ENCODE measurements around the gene LBP.
"Not testable (repeated sequence)": the region's sequence is repeated elsewhere in the genome, so short reads cannot be mapped to it uniquely, and the experiment has no call there.

Gene LBP

GRCh38 chr20:38321959-38322598, 24.2 kb upstream of the LBP start:
- DNase-seq (ENCODE audit: low spot score), result peak; percentile 82

- no peak for DNase-seq (ENCODE audit: low spot score)
These were observed 22.1 kb upstream of the LBP start for GRCh38 chr20:38324159-38324558.

- no peak for DNase-seq (ENCODE audit: low spot score)
These were observed 21.1 kb upstream of the LBP start for GRCh38 chr20:38325167-38325566.

- no peak for DNase-seq (ENCODE audit: low spot score)
These were observed 20.4 kb upstream of the LBP start for GRCh38 chr20:38325905-38326304.

GRCh38 chr20:38326309-38326708, 20.0 kb upstream of the LBP start:
- DNase-seq (ENCODE audit: low spot score), result no peak

GRCh38 chr20:38330638-38331037, 15.6 kb upstream of the LBP start:
- DNase-seq (ENCODE audit: low spot score), result no peak

GRCh38 chr20:38331245-38331644, 15.0 kb upstream of the LBP start:
- DNase-seq (ENCODE audit: low spot score), result no peak

GRCh38 chr20:38331814-38332213, 14.5 kb upstream of the LBP start:
- DNase-seq (ENCODE audit: low spot score), result no peak

- DNase-seq (ENCODE audit: low spot score), result no peak
These were observed 12.3 kb upstream of the LBP start for GRCh38 chr20:38334016-38334415.

- no peak for DNase-seq (ENCODE audit: low spot score)
These were observed 9.6 kb upstream of the LBP start for GRCh38 chr20:38336726-38337125.

GRCh38 chr20:38337561-38338140, 8.6 kb upstream of the LBP start:
- peak; percentile 84 for DNase-seq (ENCODE audit: low spot score)

GRCh38 chr20:38338849-38339520, 7.3 kb upstream of the LBP start:
- peak; percentile 50 for DNase-seq (ENCODE audit: low spot score)

- not testable (repeated sequence) for DNase-seq (ENCODE audit: low spot score)
These were observed 6.8 kb upstream of the LBP start for GRCh38 chr20:38339521-38339896.

GRCh38 chr20:38339997-38340396, 6.3 kb upstream of the LBP start:
- no peak for DNase-seq (ENCODE audit: low spot score)

- DNase-seq (ENCODE audit: low spot score), result no peak
These were observed 5.6 kb upstream of the LBP start for GRCh38 chr20:38340693-38341092.

GRCh38 chr20:38342216-38342615, 4.1 kb upstream of the LBP start:
- peak; percentile 71 for DNase-seq (ENCODE audit: low spot score)

GRCh38 chr20:38342713-38343310, 3.5 kb upstream of the LBP start:
- DNase-seq (ENCODE audit: low spot score), result no peak

GRCh38 chr20:38343311-38344106, 2.8 kb upstream of the LBP start:
- no peak for DNase-seq (ENCODE audit: low spot score)

GRCh38 chr20:38344107-38344701, 2.1 kb upstream of the LBP start:
- DNase-seq (ENCODE audit: low spot score), result no peak

- no peak for DNase-seq (ENCODE audit: low spot score)
These were observed 639 bp upstream of the LBP start for GRCh38 chr20:38345643-38346042.

GRCh38 chr20:38346741-38347140, 459 bp downstream of the LBP start:
- DNase-seq (ENCODE audit: low spot score), result no peak

GRCh38 chr20:38349856-38350255, 3.6 kb downstream of the LBP start:
- no peak for DNase-seq (ENCODE audit: low spot score)
